ENCODE results near the gene NFATC4.

The NFATC4 gene

GRCh38 chr14:24411443-24412389 lies 43.7 kb downstream of the NFATC4 start:
- no peak for DNase-seq

GRCh38 chr14:24414077-24414476 lies 46.1 kb downstream of the NFATC4 start:
- no peak for DNase-seq

GRCh38 chr14:24414732-24415420 lies 46.9 kb downstream of the NFATC4 start:
- DNase-seq: no peak

- DNase-seq: no peak
Measured at GRCh38 chr14:24415421-24416253, 47.7 kb downstream of the NFATC4 start.

- DNase-seq: no peak
Measured at GRCh38 chr14:24416254-24416931, 48.4 kb downstream of the NFATC4 start.

GRCh38 chr14:24416932-24417619 lies 49.1 kb downstream of the NFATC4 start:
- no peak for DNase-seq

GRCh38 chr14:24417832-24418491 lies 50.0 kb downstream of the NFATC4 start:
- no peak for DNase-seq

- DNase-seq: no peak
Measured at GRCh38 chr14:24418492-24418873, 50.5 kb downstream of the NFATC4 start.

GRCh38 chr14:24422261-24422660 lies 54.3 kb downstream of the NFATC4 start:
- no peak for DNase-seq

- DNase-seq: no peak
Measured at GRCh38 chr14:24422694-24423601, 55.0 kb downstream of the NFATC4 start.

GRCh38 chr14:24425704-24426103 lies 57.7 kb downstream of the NFATC4 start:
- no peak for DNase-seq

- no peak for DNase-seq
Measured at GRCh38 chr14:24426150-24426911, 58.3 kb downstream of the NFATC4 start.

- DNase-seq: peak; percentile 56
Measured at GRCh38 chr14:24426912-24427536, 59.0 kb downstream of the NFATC4 start.

- DNase-seq: peak; percentile 54
Measured at GRCh38 chr14:24427537-24428508, 59.8 kb downstream of the NFATC4 start.

GRCh38 chr14:24428628-24429394 lies 60.8 kb downstream of the NFATC4 start:
- DNase-seq: peak; percentile 53
